H1 (cell line): ENCODE measurements around the gene GPR17. TPM values are rescaled to one million over a fixed set of nuclear protein-coding genes. Genes with fewer than 3 reads are reported as not detected.

Experiments
- CTCF ChIA-PET: fragments of 300-600 bp; sonication (Branson Sonifier 250); formaldehyde crosslinking; loops from one replicate; lab custom pipeline; 2021; ENCODE audit not compliant: partially characterized antibody; lab: Charles Lee
- POLR2A ChIA-PET: fragments of 300-600 bp; sonication (Branson Sonifier 250); formaldehyde crosslinking; loops from one replicate; lab custom pipeline; 2021; ENCODE audit warnings: inconsistent platforms; ENCODE audit not compliant: partially characterized antibody; lab: Charles Lee
- DNase-seq, 2 experiments: peaks; one replicate each; pipeline versions ENCODE4 v3.0.0 to v3.0.0-alpha.2; 2010 to 2022; ENCODE audit warnings: low spot score in 2 of 2, low read depth in 1 of 2, mixed read lengths in 1 of 2
- FAIRE-seq: peaks from 2 replicates; lab custom pipeline; 2011; peaks lifted over from hg19 to GRCh38; lab: Jason Lieb, UNC
- H2AFZ ChIP-seq: 2 replicates; pipeline ENCODE4 v1.8.1; 2012; ENCODE audit warnings: low read length, inconsistent platforms
- H2AK5ac ChIP-seq: 2 replicates; pipeline ENCODE4 v1.6.1; 2013; ENCODE audit warnings: low read depth, low read length
- H2BK120ac ChIP-seq: replicated peaks from 2 replicates; pipeline ENCODE3; 2013; ENCODE audit warnings: low read depth, low read length, inconsistent platforms
- H2BK12ac ChIP-seq: 2 replicates; pipeline ENCODE4 v1.6.1; 2013; ENCODE audit warnings: low read depth, low read length
- H2BK15ac ChIP-seq: 2 replicates; pipeline ENCODE4 v1.6.1; 2013; ENCODE audit warnings: low read length
- H2BK20ac ChIP-seq: 2 replicates; pipeline ENCODE4 v1.6.1; 2013; ENCODE audit warnings: low read length
- H2BK5ac ChIP-seq: 2 replicates; pipeline ENCODE4 v1.6.1; 2013; ENCODE audit warnings: low read depth, low read length
- H3K14ac ChIP-seq: 2 replicates; pipeline ENCODE4 v1.6.1; 2013; ENCODE audit warnings: inconsistent platforms; ENCODE audit not compliant: insufficient read length
- H3K18ac ChIP-seq: 2 replicates; pipeline ENCODE4 v1.6.1; 2013; ENCODE audit warnings: low read length; ENCODE audit errors: extremely low read depth
- H3K23ac ChIP-seq: 2 replicates; pipeline ENCODE4 v1.6.1; 2013; ENCODE audit warnings: inconsistent platforms; ENCODE audit not compliant: insufficient read length
- H3K23me2 ChIP-seq: 2 replicates; pipeline ENCODE4 v1.6.1; 2013; ENCODE audit warnings: low read depth, low read length
- H3K27ac ChIP-seq: 2 replicates; pipeline ENCODE4 v1.6.1; 2011; ENCODE audit warnings: low read depth, low read length, inconsistent platforms
- H3K27me3 ChIP-seq, 4 experiments: replicated peaks in 1 of 4; 1 replicate in 1 of 4; 2 replicates in 3 of 4; pipeline versions ENCODE4 v1.6.1 to v1.8.1; 2011 to 2013; ENCODE audit warnings: low read length in 3 of 4, mild to moderate bottlenecking in 3 of 4, inconsistent platforms in 2 of 4, mixed read lengths in 2 of 4, moderate library complexity in 1 of 4; ENCODE audit not compliant: control insufficient read depth in 3 of 4, insufficient read depth in 3 of 4; ENCODE audit errors: extremely low read depth in 1 of 4
- H3K36me3 ChIP-seq, 4 experiments: 2 replicates each; pipeline versions ENCODE4 v1.6.1 to v1.8.1; 2011 to 2013; ENCODE audit warnings: mild to moderate bottlenecking in 4 of 4, low read length in 3 of 4, moderate library complexity in 2 of 4, control low read depth in 1 of 4, inconsistent platforms in 1 of 4; ENCODE audit not compliant: insufficient read depth in 4 of 4, control insufficient read depth in 2 of 4
- H3K4ac ChIP-seq: replicated peaks from 2 replicates; pipeline ENCODE3; 2013; ENCODE audit warnings: low read length, low read depth, mixed read lengths, inconsistent platforms; ENCODE audit not compliant: insufficient read length
- H3K4me1 ChIP-seq, 4 experiments: replicated peaks in 1 of 4; 1 replicate in 1 of 4; 2 replicates in 3 of 4; pipeline versions ENCODE4 v1.6.1 to v1.8.1; 2011 to 2013; ENCODE audit warnings: low read length in 3 of 4, inconsistent platforms in 2 of 4, mixed read lengths in 1 of 4; ENCODE audit not compliant: insufficient read depth in 4 of 4, control insufficient read depth in 3 of 4
- H3K4me2 ChIP-seq, 2 experiments: 2 replicates each; pipeline versions ENCODE4 v1.6.1 to v1.8.1; 2011 to 2013; ENCODE audit warnings: low read depth in 2 of 2, low read length in 2 of 2, control low read depth in 1 of 2, inconsistent platforms in 1 of 2, mild to moderate bottlenecking in 1 of 2; ENCODE audit not compliant: insufficient read depth in 1 of 2
- H3K4me3 ChIP-seq, 4 experiments: fragments of 200-600, 300-600 bp in 1 of 4; sonication (generic), shearing (Covaris generic), sonication (Bioruptor Twin) in 1 of 4; 2 replicates each; pipeline versions ENCODE4 v1.5.1 to v1.8.1; 2011 to 2016; ENCODE audit warnings: low read length in 4 of 4, low read depth in 3 of 4, control low read depth in 2 of 4, inconsistent platforms in 2 of 4, mild to moderate bottlenecking in 2 of 4, mixed read lengths in 1 of 4, moderate library complexity in 1 of 4; ENCODE audit not compliant: insufficient read depth in 2 of 4; ENCODE audit errors: extremely low read depth in 1 of 4
- H3K56ac ChIP-seq: replicated peaks from 2 replicates; pipeline ENCODE3; 2013; ENCODE audit warnings: low read depth, mild to moderate bottlenecking, mixed read lengths, low read length, inconsistent platforms; ENCODE audit not compliant: insufficient read length
- H3K79me1 ChIP-seq: 2 replicates; pipeline ENCODE4 v1.6.1; 2013; ENCODE audit warnings: low read depth, low read length, control low read depth
- H3K79me2 ChIP-seq, 2 experiments: 2 replicates each; pipeline versions ENCODE4 v1.6.1 to v1.8.1; 2012 to 2013; ENCODE audit warnings: low read length in 2 of 2, mild to moderate bottlenecking in 2 of 2, inconsistent platforms in 1 of 2; ENCODE audit not compliant: insufficient read depth in 2 of 2, control insufficient read depth in 1 of 2
- H3K9ac ChIP-seq, 4 experiments: replicated peaks in 1 of 4; 1 replicate in 1 of 4; 2 replicates in 3 of 4; pipeline versions ENCODE4 v1.6.1 to v1.8.1; 2011 to 2013; ENCODE audit warnings: low read depth in 3 of 4, low read length in 3 of 4, control low read depth in 2 of 4, mild to moderate bottlenecking in 2 of 4, moderate library complexity in 2 of 4, inconsistent platforms in 1 of 4; ENCODE audit errors: extremely low read depth in 1 of 4
- H3K9me3 ChIP-seq, 2 experiments: 2 replicates each; pipeline versions ENCODE4 v1.6.1 to v1.8.1; 2012 to 2013; ENCODE audit warnings: mild to moderate bottlenecking in 2 of 2, moderate library complexity in 2 of 2, control low read depth in 1 of 2, inconsistent platforms in 1 of 2, low read depth in 1 of 2, low read length in 1 of 2, mixed read lengths in 1 of 2; ENCODE audit not compliant: insufficient read depth in 2 of 2
- H4K20me1 ChIP-seq, 2 experiments: replicated peaks in 1 of 2; 2 replicates each; pipeline versions ENCODE3 to v1.8.1; 2011 to 2013; ENCODE audit warnings: inconsistent platforms in 2 of 2, low read length in 2 of 2, mild to moderate bottlenecking in 1 of 2; ENCODE audit not compliant: insufficient read depth in 2 of 2, control insufficient read depth in 1 of 2
- H4K5ac ChIP-seq: 2 replicates; pipeline ENCODE4 v1.6.1; 2013; ENCODE audit warnings: low read length, low read depth, mixed read lengths, inconsistent platforms; ENCODE audit not compliant: insufficient read length
- H4K8ac ChIP-seq: 2 replicates; pipeline ENCODE4 v1.8.0; 2013; ENCODE audit warnings: mild to moderate bottlenecking, moderate library complexity, low read length, inconsistent platforms; ENCODE audit not compliant: insufficient read depth; ENCODE audit errors: extremely low read depth
- H4K91ac ChIP-seq: replicated peaks from 2 replicates; pipeline ENCODE3; 2013; ENCODE audit warnings: low read length, mixed read lengths, inconsistent platforms; ENCODE audit not compliant: insufficient read length
- BRCA1 ChIP-seq: IDR thresholded peaks from 2 replicates; pipeline ENCODE4 v1.6.1; 2012; ENCODE audit warnings: low read depth, low read length, improper control_type of control experiment
- CTBP2 ChIP-seq: IDR thresholded peaks from 2 replicates; pipeline ENCODE4 v1.7.0; 2011; ENCODE audit warnings: borderline replicate concordance, mild to moderate bottlenecking, moderate library complexity, mixed read lengths, low read length; ENCODE audit not compliant: insufficient read depth, insufficient read length
- EP300 ChIP-seq, 2 experiments: IDR thresholded peaks; 1 replicate in 1 of 2; 2 replicates in 1 of 2; pipeline ENCODE4 v1.6.1; 2011 to 2012; ENCODE audit warnings: low read depth in 2 of 2, low read length in 2 of 2, mild to moderate bottlenecking in 2 of 2, borderline replicate concordance in 1 of 2, inconsistent platforms in 1 of 2, moderate library complexity in 1 of 2
- NANOG ChIP-seq: IDR thresholded peaks from 2 replicates; pipeline ENCODE4 v1.6.1; 2011; ENCODE audit warnings: low read length, low read depth, mild to moderate bottlenecking, inconsistent platforms; ENCODE audit not compliant: insufficient read depth, poor library complexity, severe bottlenecking
- NRF1 ChIP-seq: IDR thresholded peaks from 2 replicates; pipeline ENCODE4 v1.6.1; 2011; ENCODE audit warnings: mild to moderate bottlenecking, low read depth, low read length, improper control_type of control experiment
- SRF ChIP-seq: IDR thresholded peaks from 2 replicates; pipeline ENCODE4 v1.6.1; 2011; ENCODE audit warnings: mild to moderate bottlenecking, low read depth, low read length, moderate library complexity
- YY1 ChIP-seq: IDR thresholded peaks from 2 replicates; pipeline ENCODE4 v1.6.1; 2011; ENCODE audit warnings: low read depth, mild to moderate bottlenecking, low read length
- WGBS, 2 experiments: shearing (Covaris generic) in 1 of 2; methylation state at CpG; one replicate each; pipeline versions ENCODE4 v1.1.6 to v1.1.7; 2013 to 2015; ENCODE audit warnings: low lambda C conversion rate in 2 of 2, mixed read lengths in 2 of 2, inconsistent platforms in 1 of 2, low coverage in 1 of 2, missing lambda C conversion rate in 1 of 2; ENCODE audit not compliant: insufficient replicate concordance in 2 of 2, insufficient coverage in 1 of 2, insufficient read length in 1 of 2; ENCODE audit errors: extremely low coverage in 1 of 2, missing lambda C conversion rate in 1 of 2; 5-methylcytosine and 5-hydroxymethylcytosine counted together
- polyA plus RNA-seq, 7 experiments: library from polyadenylated mRNA; depleted of rRNA in 3 of 7; stranded (reverse) in 5 of 7; unstranded in 2 of 7; fragments of >200 nt in 5 of 7; fragments of 200-250 nt in 2 of 7; gene quantifications; 1 replicate in 5 of 7; 2 replicates in 1 of 7; 4 replicates in 1 of 7; pipeline versions ENCODE4 v1.2.1 to v1.2.3, GENCODE V29; 2011 to 2013; ENCODE audit warnings: missing spikeins in 2 of 7, mixed read lengths in 2 of 7
- total RNA-seq: library from RNA; stranded (reverse); fragmentation: NEBNext Ultra II Directional; extraction: Animal tissue kit (Norgen Biotek cat#: 25700); gene quantifications from 2 replicates; pipeline ENCODE4 v1.2.1, GENCODE V29; 2021

The GPR17 gene
- total and polyA plus RNA-seq, 2 of the 8 experiments (the other 6 are each of a cell fraction or from before 2014, with no cell fraction given), result 0.03 TPM; not detected in 1

DNA sequence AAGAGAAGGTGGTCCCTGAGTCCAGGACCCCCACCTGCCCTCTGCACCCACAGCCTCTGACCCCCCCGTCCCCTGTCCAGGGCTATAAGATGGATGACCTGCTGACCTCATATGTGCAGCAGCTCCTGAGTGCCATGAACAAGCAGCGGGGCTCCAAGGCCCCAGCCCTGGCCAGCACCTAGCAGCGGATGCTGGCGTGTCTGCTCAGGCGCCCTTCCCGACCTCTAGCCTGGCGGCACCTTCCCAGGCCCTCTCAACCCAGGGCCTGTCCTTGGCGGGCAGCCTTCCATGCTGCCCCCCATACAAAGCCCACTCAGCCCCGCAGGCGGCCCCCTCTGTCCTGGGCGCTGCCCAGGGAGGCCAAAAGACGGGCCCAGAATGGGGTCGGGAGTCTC, 8.7 kb upstream of the GPR17 start:
- Histone ChIP-seq H3K9ac (no peak overlapping the region), H2BK120ac (peak overlapping the region; percentile 41), H2BK20ac (no peak overlapping the region), H3K23me2 (no peaks in the 10 kb centered on the region), H2AK5ac (0 out of 2 replicates have a peak overlapping the region, but pooled peaks have one; percentile 24), H3K79me2 (no peaks in the 10 kb centered on the region), H3K36me3 (no peaks in the 10 kb centered on the region), H3K9me3 (no peaks in the 10 kb centered on the region), H2BK12ac (peak overlapping the region; percentile 55; the same call in 1 of the 2 replicates), H4K91ac (peak overlapping the region; percentile 55), H4K8ac (no peak overlapping the region), H3K4ac (peak overlapping the region; percentile 87), H3K14ac (no peak overlapping the region), H4K20me1 (no peaks in the 10 kb centered on the region), H2BK5ac (peak overlapping the region; percentile 47), H4K5ac (no peak overlapping the region), H3K4me2 (0 out of 4 replicates have a peak overlapping the region, but pooled peaks have one; percentile 14 to 39), H3K4me1 (peaks cover 0 to 19% (median 7%) of the 10 kb centered on the region in 4 experiments; a peak in 6 of 7 replicates), H3K18ac (peak overlapping the region; percentile 78; the same call in 1 of the 2 replicates), H3K27me3 (no peaks in the 10 kb centered on the region), H3K27ac (no peak overlapping the region), H2AFZ (no peak overlapping the region), H3K23ac (no peak overlapping the region), H3K4me3 (no peak overlapping the region), H3K79me1 (no peaks in the 10 kb centered on the region), H3K56ac (no peak overlapping the region), H2BK15ac (no peak overlapping the region)
- ChIA-PET CTCF (interaction anchor here (1.0 to 9.8 kb wide), 6 partner anchors 8 to 44 kb away, joined by 3 to 114 read pairs (median 26); partner anchors contain the start of gene GPR17), POLR2A (no interaction called here)
- 76% methylated on average over 10 of the region's 13 CpGs; no CpG with 5 or more reads in 1 of the 2 experiments for WGBS, 2 experiments
- TF ChIP-seq YY1, result no peak
- TF ChIP-seq BRCA1, result no peak
- TF ChIP-seq SRF, result no peak
- no peak for TF ChIP-seq CTBP2
- TF ChIP-seq NRF1, result no peak
- no peak for TF ChIP-seq EP300 (IDR thresholded peaks at IDR 0.05; ENCODE audit: borderline replicate concordance in 1 of 2, low read depth in 2 of 2, low read length in 2 of 2)
- no peak for TF ChIP-seq NANOG
- DNase-seq, result no peak
- no peak for FAIRE-seq
